GM12878 (cell line): ENCODE measurements around the gene GANC. TPM values are rescaled to one million over a fixed set of nuclear protein-coding genes. Genes with fewer than 3 reads are reported as not detected.

Experiments
- ATAC-seq: fragments of 200-7000 bp; cut with Tn5 transposase; 3 replicates; pipeline ENCODE4 v1.9.1; 2020; ENCODE audit warnings: mild to moderate bottlenecking, moderate library complexity
- BruUV-seq: library from RNA; stranded (reverse); fragments of 400-500 nt; replicated peaks from 2 replicates; lab custom pipeline; 2021; lab: Mats Ljungman, UMichigan
- CTCF ChIA-PET: fragments of 300-600 bp; sonication (Branson Sonifier 250); formaldehyde crosslinking; extraction: SDS; loops from one replicate; lab custom pipeline; 2021; ENCODE audit warnings: inconsistent platforms; lab: Yijun Ruan, JAX
- POLR2A ChIA-PET: fragments of 350-600 bp; formaldehyde crosslinking; extraction: SDS; loops from one replicate; lab custom pipeline; 2021; ENCODE audit warnings: inconsistent platforms; lab: Charles Lee
- RAD21 ChIA-PET: fragments of 300-600 bp; sonication (Branson Sonifier 250); formaldehyde crosslinking; loops from one replicate; lab custom pipeline; 2023; ENCODE audit warnings: antibody characterized with exemption; ENCODE audit not compliant: unreplicated experiment; lab: Charles Lee
- SMC1A ChIA-PET: fragments of 300-600 bp; sonication (Branson Sonifier 250); formaldehyde crosslinking; loops from one replicate; lab custom pipeline; 2023; ENCODE audit not compliant: unreplicated experiment, uncharacterized antibody; lab: Charles Lee
- DNase-seq: peaks from one replicate; pipeline ENCODE4 v3.0.0-alpha.2; 2011; ENCODE audit warnings: low read depth, low spot score
- FAIRE-seq: peaks from 3 replicates; lab custom pipeline; 2011; peaks lifted over from hg19 to GRCh38; lab: Jason Lieb, UNC
- H2AFZ ChIP-seq: 2 replicates; pipeline ENCODE4 v1.6.0; 2011; ENCODE audit warnings: low read depth, low read length, control low read depth; ENCODE audit not compliant: control insufficient read depth
- H3K27ac ChIP-seq: 2 replicates; pipeline ENCODE4 v1.5.1; 2011; ENCODE audit warnings: control low read depth; ENCODE audit not compliant: control insufficient read depth, insufficient read depth
- H3K27me3 ChIP-seq, 2 experiments: replicated peaks in 1 of 2; 2 replicates each; pipeline versions ENCODE4 v1.6.0 to v1.6.1; 2011; ENCODE audit warnings: low read length in 1 of 2; ENCODE audit not compliant: control insufficient read depth in 2 of 2, insufficient read depth in 2 of 2
- H3K36me3 ChIP-seq, 2 experiments: 2 replicates each; pipeline ENCODE4 v1.5.1; 2011; ENCODE audit warnings: low read length in 1 of 2; ENCODE audit not compliant: control insufficient read depth in 2 of 2, insufficient read depth in 2 of 2
- H3K4me1 ChIP-seq: 2 replicates; pipeline ENCODE4 v1.6.1; 2011; ENCODE audit warnings: mild to moderate bottlenecking, low read length, moderate library complexity, mixed read lengths; ENCODE audit not compliant: control insufficient read depth, insufficient read depth
- H3K4me2 ChIP-seq: 2 replicates; pipeline ENCODE4 v1.6.0; 2011; ENCODE audit warnings: control low read depth; ENCODE audit not compliant: control insufficient read depth, insufficient read depth
- H3K4me3 ChIP-seq: fragments of 200-600 bp; sonication (generic); 2 replicates; pipeline ENCODE4 v1.5.1; 2016
- H3K79me2 ChIP-seq: 2 replicates; pipeline ENCODE4 v1.6.0; 2011; ENCODE audit warnings: low read length; ENCODE audit not compliant: control insufficient read depth, insufficient read depth
- H3K9ac ChIP-seq: 2 replicates; pipeline ENCODE4 v1.8.0; 2011; ENCODE audit warnings: low read length, control low read depth, mixed read lengths; ENCODE audit not compliant: control insufficient read depth, insufficient read depth
- H3K9me3 ChIP-seq: replicated peaks from 3 replicates; pipeline ENCODE4 v1.5.1; 2011; ENCODE audit warnings: mild to moderate bottlenecking, low read length; ENCODE audit not compliant: control insufficient read depth, insufficient read depth
- H4K20me1 ChIP-seq: 2 replicates; pipeline ENCODE4 v1.6.0; 2011; ENCODE audit not compliant: control insufficient read depth, insufficient read depth
- CREM ChIP-seq: IDR thresholded peaks from 2 replicates; pipeline ENCODE4 v1.6.1; 2014; ENCODE audit warnings: antibody characterized with exemption, low read depth
- EGR1 ChIP-seq, 2 experiments: IDR thresholded peaks; 1 replicate in 1 of 2; 2 replicates in 1 of 2; pipeline ENCODE4 v1.6.1; 2011 to 2012; ENCODE audit warnings: low read depth in 2 of 2, low read length in 2 of 2, borderline replicate concordance in 1 of 2, mild to moderate bottlenecking in 1 of 2, moderate library complexity in 1 of 2
- FOXM1 ChIP-seq: IDR thresholded peaks from 2 replicates; pipeline ENCODE4 v1.6.1; 2012; ENCODE audit warnings: low read depth, mild to moderate bottlenecking, inconsistent platforms, low read length, moderate library complexity
- KLF5 ChIP-seq: fragments of 450-650 bp; IDR thresholded peaks from 2 replicates; pipeline ENCODE4 v1.6.1; 2014; ENCODE audit warnings: mild to moderate bottlenecking; ENCODE audit not compliant: partially characterized antibody
- NR2C2 ChIP-seq: IDR thresholded peaks from 2 replicates; pipeline ENCODE4 v1.6.1; 2011; ENCODE audit warnings: borderline replicate concordance, low read depth; ENCODE audit not compliant: control insufficient read depth, insufficient read length
- SMC3 ChIP-seq: IDR thresholded peaks from 2 replicates; pipeline ENCODE4 v1.6.1; 2011; ENCODE audit warnings: low read length, improper control_type of control experiment, borderline replicate concordance
- TBL1XR1 ChIP-seq: IDR thresholded peaks from 2 replicates; pipeline ENCODE4 v1.6.1; 2012; ENCODE audit warnings: low read depth, low read length, improper control_type of control experiment
- WGBS: methylation state at CpG from one replicate; pipeline ENCODE4 v1.1.6; 2016; ENCODE audit warnings: low lambda C conversion rate; ENCODE audit not compliant: insufficient replicate concordance, insufficient coverage; ENCODE audit errors: missing lambda C conversion rate; 5-methylcytosine and 5-hydroxymethylcytosine counted together
- in situ Hi-C: fragments of 300-500 bp; cut with MboI; formaldehyde crosslinking; loops from 9 replicates; pipeline ENCODE4 v1.14.3; 2018; ENCODE audit warnings: mixed read lengths
- intact Hi-C: fragments of 100-400 bp; cut with micrococcal nuclease; formaldehyde crosslinking; loops from one replicate; pipeline ENCODE4 v1.14.2; 2022; ENCODE audit not compliant: unreplicated experiment
- polyA plus RNA-seq, 11 experiments: library from polyadenylated mRNA; depleted of rRNA in 4 of 11; unstranded in 6 of 11; stranded (reverse) in 5 of 11; fragments of >200 nt; fragmentation: Nextera tagmentation in 4 of 11; fragmentation: Illumina TruSeq in 1 of 11; extraction: Ambion mirVana in 4 of 11; extraction: Trizol in 1 of 11; gene quantifications; 1 replicate in 1 of 11; 2 replicates in 10 of 11; pipeline versions ENCODE4 v1.2.1 to v1.2.3, GENCODE V29; 2011 to 2016; ENCODE audit warnings: inconsistent platforms in 2 of 11, missing spikeins in 2 of 11, low read depth in 1 of 11
- total RNA-seq, 4 experiments: library from RNA; depleted of rRNA in 3 of 4; stranded (reverse); fragments of >200 nt in 3 of 4; fragmentation: Illumina TruSeq in 1 of 4; extraction: Trizol in 1 of 4; gene quantifications; 2 replicates each; pipeline versions ENCODE4 v1.2.1 to v1.2.3, GENCODE V29; 2013 to 2021
- TF ChIP-seq, protein P1 (sequence below): fragments of 450-650 bp; conservative IDR thresholded peaks from 2 replicates; pipeline ENCODE4 v1.6.1; 2017; ENCODE audit warnings: mild to moderate bottlenecking, moderate library complexity
- TF ChIP-seq, protein P2 (sequence below): fragments of 450-650 bp; IDR thresholded peaks from 2 replicates; pipeline ENCODE4 v1.6.1; 2018; ENCODE audit warnings: borderline replicate concordance, mild to moderate bottlenecking; ENCODE audit not compliant: partially characterized antibody

The GANC gene
- total and polyA plus RNA-seq, 10 of the 15 experiments (the other 5 are each of a cell fraction or from before 2014, with no cell fraction given), result 11.3 to 35.3 (median 23.0) TPM

DNA sequence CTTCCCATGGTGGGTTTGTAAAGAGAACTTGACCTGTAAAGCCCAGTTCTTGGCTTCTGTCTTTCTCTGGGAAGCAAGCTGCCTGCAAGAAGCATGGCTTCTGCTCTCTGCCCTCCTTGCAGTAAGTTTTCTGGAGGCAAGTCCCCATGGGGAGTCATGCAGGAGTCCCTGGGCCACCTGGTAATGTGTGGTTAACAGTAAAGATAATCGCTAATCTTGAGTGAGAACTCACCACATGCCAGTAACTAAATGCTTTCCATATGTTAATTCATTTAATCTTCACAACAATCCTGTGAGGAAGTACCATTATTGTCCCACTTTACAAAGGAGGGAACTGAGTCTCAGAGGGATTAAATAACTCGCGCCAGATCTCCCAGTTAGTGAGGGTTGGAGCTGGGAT lies 90.5 kb downstream of the GANC start:
- Histone ChIP-seq H4K20me1 (no peaks in the 10 kb centered on the region), H3K36me3 (no peaks in the 10 kb centered on the region; a peak in 1 of 4 replicates), H3K27me3 (no peaks in the 10 kb centered on the region), H3K4me3 (no peak overlapping the region), H3K4me2 (no peak overlapping the region), H3K27ac (no peak overlapping the region), H3K79me2 (no peaks in the 10 kb centered on the region)
- WGBS, result 98% methylated on average over 3 of the region's 3 CpGs
- BruUV-seq, result no TSS peak
- SMC1A ChIA-PET, result no interaction called here
- in situ Hi-C loops (no loop called here), intact Hi-C loops (no loop called here)
- POLR2A ChIA-PET, result no interaction called here
- TF ChIP-seq TBL1XR1 (no peak), CREM (no peak), EGR1 (IDR thresholded peaks at IDR 0.05; ENCODE audit: borderline replicate concordance in 1 of 2, low read depth in 2 of 2, low read length in 2 of 2) (no peak), FOXM1 (no peak)
- TF ChIP-seq, protein P1, sequence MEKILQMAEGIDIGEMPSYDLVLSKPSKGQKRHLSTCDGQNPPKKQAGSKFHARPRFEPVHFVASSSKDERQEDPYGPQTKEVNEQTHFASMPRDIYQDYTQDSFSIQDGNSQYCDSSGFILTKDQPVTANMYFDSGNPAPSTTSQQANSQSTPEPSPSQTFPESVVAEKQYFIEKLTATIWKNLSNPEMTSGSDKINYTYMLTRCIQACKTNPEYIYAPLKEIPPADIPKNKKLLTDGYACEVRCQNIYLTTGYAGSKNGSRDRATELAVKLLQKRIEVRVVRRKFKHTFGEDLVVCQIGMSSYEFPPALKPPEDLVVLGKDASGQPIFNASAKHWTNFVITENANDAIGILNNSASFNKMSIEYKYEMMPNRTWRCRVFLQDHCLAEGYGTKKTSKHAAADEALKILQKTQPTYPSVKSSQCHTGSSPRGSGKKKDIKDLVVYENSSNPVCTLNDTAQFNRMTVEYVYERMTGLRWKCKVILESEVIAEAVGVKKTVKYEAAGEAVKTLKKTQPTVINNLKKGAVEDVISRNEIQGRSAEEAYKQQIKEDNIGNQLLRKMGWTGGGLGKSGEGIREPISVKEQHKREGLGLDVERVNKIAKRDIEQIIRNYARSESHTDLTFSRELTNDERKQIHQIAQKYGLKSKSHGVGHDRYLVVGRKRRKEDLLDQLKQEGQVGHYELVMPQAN, result no peak
- TF ChIP-seq, all 136 proteins: peak for 0
- Histone ChIP-seq H2AFZ (no peak overlapping the region), H3K9me3 (no peaks in the 10 kb centered on the region), H3K4me1 (no peaks in the 10 kb centered on the region), H3K9ac (no peak overlapping the region)
- no peak for ATAC-seq
- DNase-seq, result no peak
- ChIA-PET CTCF (interaction anchor here (1.4 kb wide), 1 partner anchor 11 kb away, joined by 5 read pairs; no protein-coding TSS in a partner anchor), RAD21 (no interaction called here)
- FAIRE-seq, result no peak

DNA sequence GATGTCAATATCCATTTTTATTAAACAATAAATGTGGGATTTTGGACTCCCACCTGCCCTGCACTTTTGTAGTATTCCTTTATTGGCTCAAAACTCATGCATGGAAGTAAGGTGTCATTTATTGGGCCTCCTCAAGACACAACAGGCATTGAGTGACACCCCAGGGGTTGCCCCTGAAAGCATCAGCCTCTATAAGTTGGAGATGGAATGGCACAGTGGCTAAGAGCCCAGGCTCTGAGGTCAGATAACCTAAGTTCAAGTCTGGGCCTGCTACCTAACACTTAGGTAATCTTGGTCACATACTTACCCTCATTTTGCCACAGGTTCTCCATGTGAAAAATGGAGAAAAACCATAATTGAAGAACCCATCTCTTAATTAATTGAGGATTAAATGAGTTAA lies 90.9 kb downstream of the GANC start:
- RAD21 ChIA-PET, result no interaction called here
- in situ Hi-C loops, result no loop called here
- Histone ChIP-seq H4K20me1 (no peaks in the 10 kb centered on the region), H3K27me3 (no peaks in the 10 kb centered on the region), H3K9me3 (no peaks in the 10 kb centered on the region), H3K4me1 (no peaks in the 10 kb centered on the region), H3K4me2 (no peak overlapping the region), H3K4me3 (no peak overlapping the region), H3K79me2 (no peaks in the 10 kb centered on the region), H3K27ac (no peak overlapping the region), H2AFZ (no peak overlapping the region), H3K36me3 (no peaks in the 10 kb centered on the region), H3K9ac (no peak overlapping the region)
- intact Hi-C loops, result no loop called here
- DNase-seq (no peak), FAIRE-seq (no peak), ATAC-seq (no peak)
- POLR2A ChIA-PET, result no interaction called here
- SMC1A ChIA-PET, result no interaction called here
- BruUV-seq, result no TSS peak
- CTCF ChIA-PET, result interaction anchor here (1.4 kb wide), 1 partner anchor 10 kb away, joined by 5 read pairs; no protein-coding TSS in a partner anchor
- TF ChIP-seq NR2C2, result no peak
- no peak for TF ChIP-seq KLF5
- TF ChIP-seq, protein P2, sequence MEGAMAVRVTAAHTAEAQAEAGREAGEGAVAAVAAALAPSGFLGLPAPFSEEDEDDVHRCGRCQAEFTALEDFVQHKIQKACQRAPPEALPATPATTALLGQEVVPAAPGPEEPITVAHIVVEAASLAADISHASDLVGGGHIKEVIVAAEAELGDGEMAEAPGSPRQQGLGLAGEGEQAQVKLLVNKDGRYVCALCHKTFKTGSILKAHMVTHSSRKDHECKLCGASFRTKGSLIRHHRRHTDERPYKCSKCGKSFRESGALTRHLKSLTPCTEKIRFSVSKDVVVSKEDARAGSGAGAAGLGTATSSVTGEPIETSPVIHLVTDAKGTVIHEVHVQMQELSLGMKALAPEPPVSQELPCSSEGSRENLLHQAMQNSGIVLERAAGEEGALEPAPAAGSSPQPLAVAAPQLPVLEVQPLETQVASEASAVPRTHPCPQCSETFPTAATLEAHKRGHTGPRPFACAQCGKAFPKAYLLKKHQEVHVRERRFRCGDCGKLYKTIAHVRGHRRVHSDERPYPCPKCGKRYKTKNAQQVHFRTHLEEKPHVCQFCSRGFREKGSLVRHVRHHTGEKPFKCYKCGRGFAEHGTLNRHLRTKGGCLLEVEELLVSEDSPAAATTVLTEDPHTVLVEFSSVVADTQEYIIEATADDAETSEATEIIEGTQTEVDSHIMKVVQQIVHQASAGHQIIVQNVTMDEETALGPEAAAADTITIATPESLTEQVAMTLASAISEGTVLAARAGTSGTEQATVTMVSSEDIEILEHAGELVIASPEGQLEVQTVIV, result no peak
- TF ChIP-seq SMC3, result no peak
